ENCODE data around the gene HMCN2.

HMCN2 gene

GRCh38 chr9:130265431-130266235 is at the start of gene HMCN2:
HMCN2 (plus strand) TSS chr9:130265760; CDS start chr9:130265879, 119 bp downstream.
- TF ChIP-seq CTCF (IDR thresholded peaks at IDR 0.05; ENCODE audit: low read length, missing control alignments), result no peak
- no peak for DNase-seq (ENCODE audit: low read depth)
- no peak within 1 kb of the TSS for H3K4me3 ChIP-seq (replicated peaks; ENCODE audit: low read depth, low read length)

- DNase-seq (ENCODE audit: low read depth), result no peak
- TF ChIP-seq CTCF (IDR thresholded peaks at IDR 0.05; ENCODE audit: low read length, missing control alignments), result no peak
- H3K4me3 ChIP-seq (replicated peaks; ENCODE audit: low read depth, low read length), result no peak overlapping the region
Measured at GRCh38 chr9:130217838-130218237, 47.7 kb upstream of the HMCN2 start.

- no peak overlapping the region for H3K4me3 ChIP-seq (replicated peaks; ENCODE audit: low read depth, low read length)
- DNase-seq (ENCODE audit: low read depth), result no peak
- TF ChIP-seq CTCF (IDR thresholded peaks at IDR 0.05; ENCODE audit: low read length, missing control alignments), result no peak
Measured at GRCh38 chr9:130219661-130220096, 45.9 kb upstream of the HMCN2 start.

- peak; percentile 59 for DNase-seq (ENCODE audit: low read depth)
- peak; percentile 30 for TF ChIP-seq CTCF (IDR thresholded peaks at IDR 0.05; ENCODE audit: low read length, missing control alignments)
- H3K4me3 ChIP-seq (replicated peaks; ENCODE audit: low read depth, low read length), result no peak overlapping the region
Measured at GRCh38 chr9:130220352-130220751, 45.2 kb upstream of the HMCN2 start.

- TF ChIP-seq CTCF (IDR thresholded peaks at IDR 0.05; ENCODE audit: low read length, missing control alignments), result no peak
- no peak overlapping the region for H3K4me3 ChIP-seq (replicated peaks; ENCODE audit: low read depth, low read length)
- no peak for DNase-seq (ENCODE audit: low read depth)
Measured at GRCh38 chr9:130222833-130223232, 42.7 kb upstream of the HMCN2 start.

- no peak for TF ChIP-seq CTCF (IDR thresholded peaks at IDR 0.05; ENCODE audit: low read length, missing control alignments)
- DNase-seq (ENCODE audit: low read depth), result no peak
Measured at GRCh38 chr9:130225071-130225470, 40.5 kb upstream of the HMCN2 start.

GRCh38 chr9:130225586-130225985 is 40.0 kb upstream of the HMCN2 start:
- no peak for DNase-seq (ENCODE audit: low read depth)
- no peak for TF ChIP-seq CTCF (IDR thresholded peaks at IDR 0.05; ENCODE audit: low read length, missing control alignments)
- no peak overlapping the region for H3K4me3 ChIP-seq (replicated peaks; ENCODE audit: low read depth, low read length)

More at GRCh38 chr9:130225071-130225470, 40.5 kb upstream of the HMCN2 start:
- H3K4me3 ChIP-seq (replicated peaks; ENCODE audit: low read depth, low read length), result no peak overlapping the region

All from fibroblast of pulmonary artery (primary cell).